Mammary epithelial cell (primary cell): ENCODE results near the gene TIGD3.

Source experiments
- CTCF ChIP-seq, 2 donors: IDR thresholded peaks in 1 of 2; conservative IDR thresholded peaks in 1 of 2; 2 replicates each; pipeline ENCODE4 v1.5.1; 2011 to 2012; ENCODE audit warnings: inconsistent platforms in 2 of 2, low read length in 2 of 2, mild to moderate bottlenecking in 2 of 2, control low read depth in 1 of 2, low read depth in 1 of 2; ENCODE audit not compliant: insufficient read depth in 1 of 2; ENCODE audit errors: extremely low read depth in 1 of 2
- EZH2 ChIP-seq: IDR thresholded peaks from 2 replicates; pipeline ENCODE4 v1.6.1; 2012; ENCODE audit warnings: low read length, inconsistent platforms, borderline replicate concordance

- TF ChIP-seq CTCF (conservative IDR thresholded peaks at IDR 0.05 in 1 of 2, IDR thresholded peaks at IDR 0.05 in 1 of 2; ENCODE audit: extremely low read depth in 1 of 2, insufficient read depth in 1 of 2, low read depth in 1 of 2, low read length in 2 of 2) (no peak), EZH2 (no peak)
Observed at GRCh38 chr11:65310736-65311135, 43.8 kb upstream of the TIGD3 start.
